Caco-2 (cell line): ENCODE results near the gene CYP24A1. TPM values are rescaled to one million over a fixed set of nuclear protein-coding genes. Genes with fewer than 3 reads are reported as not detected.

ENCODE experiments used
- BruUV-seq: library from RNA; stranded (reverse); fragments of 400-500 nt; replicated peaks from 2 replicates; lab custom pipeline; 2021; lab: Mats Ljungman, UMichigan
- CTCF ChIA-PET: fragments of 300-600 bp; sonication (Branson Sonifier 250); formaldehyde crosslinking; loops from one replicate; lab custom pipeline; 2022; ENCODE audit warnings: antibody characterized with exemption; lab: Charles Lee
- POLR2A ChIA-PET: fragments of 300-600 bp; sonication (Branson Sonifier 250); formaldehyde crosslinking; loops from one replicate; lab custom pipeline; 2022; ENCODE audit warnings: antibody characterized with exemption; lab: Charles Lee
- DNase-seq, 2 experiments: peaks; one replicate each; pipeline versions ENCODE4 v3.0.0 to v3.0.0-alpha.2; 2020 to 2022
- H3K27me3 ChIP-seq: replicated peaks from 2 replicates; pipeline ENCODE4 v1.6.0; 2011; ENCODE audit warnings: low read length; ENCODE audit not compliant: control insufficient read depth, insufficient read depth
- H3K36me3 ChIP-seq: 2 replicates; pipeline ENCODE4 v1.5.1; 2011; ENCODE audit warnings: low read length; ENCODE audit not compliant: control insufficient read depth, insufficient read depth
- H3K4me1 ChIP-seq: fragments of 250-450 bp; sonication (Bioruptor Pico); 2 replicates; pipeline ENCODE4 v1.5.1; 2020; ENCODE audit warnings: mild to moderate bottlenecking
- H3K4me3 ChIP-seq: 2 replicates; pipeline ENCODE4 v1.5.1; 2011; ENCODE audit warnings: low read depth, mild to moderate bottlenecking, control low read depth, low read length
- H3K9me3 ChIP-seq: fragments of 250-450 bp; sonication (Bioruptor Pico); 2 replicates; pipeline ENCODE4 v1.5.1; 2020; ENCODE audit warnings: mild to moderate bottlenecking, moderate library complexity
- H3K27ac Mint-ChIP-seq: one replicate; pipeline ENCODE4 v1.8.0; 2022; ENCODE audit warnings: mixed read lengths; ENCODE audit not compliant: unreplicated experiment
- H3K27me3 Mint-ChIP-seq: one replicate; pipeline ENCODE4 v1.8.0; 2022; ENCODE audit warnings: mixed read lengths; ENCODE audit not compliant: insufficient read depth, unreplicated experiment
- H3K36me3 Mint-ChIP-seq: one replicate; pipeline ENCODE4 v1.8.0; 2022; ENCODE audit warnings: mild to moderate bottlenecking, mixed read lengths; ENCODE audit not compliant: insufficient read depth, unreplicated experiment
- H3K4me1 Mint-ChIP-seq: one replicate; pipeline ENCODE4 v1.8.0; 2022; ENCODE audit warnings: low read depth, mixed read lengths; ENCODE audit not compliant: unreplicated experiment
- H3K4me3 Mint-ChIP-seq: one replicate; pipeline ENCODE4 v1.8.0; 2022; ENCODE audit warnings: mild to moderate bottlenecking, moderate library complexity, mixed read lengths; ENCODE audit not compliant: unreplicated experiment
- H3K9me3 Mint-ChIP-seq: one replicate; pipeline ENCODE4 v1.8.0; 2022; ENCODE audit warnings: mixed read lengths; ENCODE audit not compliant: unreplicated experiment
- intact Hi-C: fragments of 100-400 bp; cut with micrococcal nuclease; formaldehyde crosslinking; loops from one replicate; pipeline ENCODE4 v1.10.0; 2022; ENCODE audit not compliant: unreplicated experiment
- total RNA-seq: library from RNA; stranded (reverse); gene quantifications from 2 replicates; pipeline ENCODE4 v1.2.3, GENCODE V29; 2022
- TF ChIP-seq, protein P1 (sequence below), 2 experiments: fragments of 200-600 bp in 1 of 2; IDR thresholded peaks; 1 replicate in 1 of 2; 2 replicates in 1 of 2; pipeline versions ENCODE4 v1.5.1 to v1.8.0; 2011 to 2022; ENCODE audit warnings: antibody characterized with exemption in 1 of 2, control low read depth in 1 of 2, inconsistent platforms in 1 of 2, low read depth in 1 of 2, low read length in 1 of 2, mild to moderate bottlenecking in 1 of 2, moderate library complexity in 1 of 2; ENCODE audit not compliant: insufficient read depth in 1 of 2, severe bottlenecking in 1 of 2, unreplicated experiment in 1 of 2

The CYP24A1 gene
- total RNA-seq, 1 experiment from 2014 or later: 3.7 TPM

DNA sequence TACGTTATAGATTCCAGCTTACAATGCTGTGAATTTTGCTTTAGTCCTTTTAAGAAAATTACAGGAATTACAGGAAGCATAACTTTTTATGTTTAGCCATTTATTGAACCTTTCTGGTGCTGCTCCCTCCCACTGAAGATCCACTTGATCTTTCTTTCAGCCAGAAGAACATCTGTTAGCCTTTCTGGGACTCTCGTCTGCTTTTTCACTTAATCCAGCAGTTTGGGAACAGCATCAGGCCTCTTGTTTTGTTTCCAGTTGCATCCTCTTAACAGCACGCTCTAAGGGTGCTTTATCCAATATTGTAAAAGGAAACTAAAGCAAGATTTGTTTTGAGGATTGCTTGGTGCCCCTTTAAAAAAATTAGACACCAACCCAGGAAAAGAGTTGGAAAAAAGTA, 10.3 kb upstream of the CYP24A1 start:
- Histone ChIP-seq H3K4me3 (no peak overlapping the region), H3K36me3 (no peaks in the 10 kb centered on the region), H3K4me1 (no peaks in the 10 kb centered on the region), H3K27me3 (peaks cover 2% of the 10 kb centered on the region), H3K9me3 (no peaks in the 10 kb centered on the region)
- Mint-ChIP-seq H3K9me3 (no peaks in the 10 kb centered on the region), H3K27ac (no peak overlapping the region), H3K36me3 (no peaks in the 10 kb centered on the region), H3K4me3 (no peak overlapping the region), H3K4me1 (no peaks in the 10 kb centered on the region), H3K27me3 (peaks cover 28% of the 10 kb centered on the region)
- CTCF ChIA-PET: no interaction called here
- TF ChIP-seq, protein P1, sequence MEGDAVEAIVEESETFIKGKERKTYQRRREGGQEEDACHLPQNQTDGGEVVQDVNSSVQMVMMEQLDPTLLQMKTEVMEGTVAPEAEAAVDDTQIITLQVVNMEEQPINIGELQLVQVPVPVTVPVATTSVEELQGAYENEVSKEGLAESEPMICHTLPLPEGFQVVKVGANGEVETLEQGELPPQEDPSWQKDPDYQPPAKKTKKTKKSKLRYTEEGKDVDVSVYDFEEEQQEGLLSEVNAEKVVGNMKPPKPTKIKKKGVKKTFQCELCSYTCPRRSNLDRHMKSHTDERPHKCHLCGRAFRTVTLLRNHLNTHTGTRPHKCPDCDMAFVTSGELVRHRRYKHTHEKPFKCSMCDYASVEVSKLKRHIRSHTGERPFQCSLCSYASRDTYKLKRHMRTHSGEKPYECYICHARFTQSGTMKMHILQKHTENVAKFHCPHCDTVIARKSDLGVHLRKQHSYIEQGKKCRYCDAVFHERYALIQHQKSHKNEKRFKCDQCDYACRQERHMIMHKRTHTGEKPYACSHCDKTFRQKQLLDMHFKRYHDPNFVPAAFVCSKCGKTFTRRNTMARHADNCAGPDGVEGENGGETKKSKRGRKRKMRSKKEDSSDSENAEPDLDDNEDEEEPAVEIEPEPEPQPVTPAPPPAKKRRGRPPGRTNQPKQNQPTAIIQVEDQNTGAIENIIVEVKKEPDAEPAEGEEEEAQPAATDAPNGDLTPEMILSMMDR (IDR thresholded peaks at IDR 0.05; ENCODE audit: insufficient read depth in 1 of 2, low read depth in 1 of 2, low read length in 1 of 2, severe bottlenecking in 1 of 2, unreplicated experiment in 1 of 2): no peak
- BruUV-seq: no TSS peak
- intact Hi-C loops: no loop called here
- no peak for DNase-seq
- POLR2A ChIA-PET: no interaction called here

DNA sequence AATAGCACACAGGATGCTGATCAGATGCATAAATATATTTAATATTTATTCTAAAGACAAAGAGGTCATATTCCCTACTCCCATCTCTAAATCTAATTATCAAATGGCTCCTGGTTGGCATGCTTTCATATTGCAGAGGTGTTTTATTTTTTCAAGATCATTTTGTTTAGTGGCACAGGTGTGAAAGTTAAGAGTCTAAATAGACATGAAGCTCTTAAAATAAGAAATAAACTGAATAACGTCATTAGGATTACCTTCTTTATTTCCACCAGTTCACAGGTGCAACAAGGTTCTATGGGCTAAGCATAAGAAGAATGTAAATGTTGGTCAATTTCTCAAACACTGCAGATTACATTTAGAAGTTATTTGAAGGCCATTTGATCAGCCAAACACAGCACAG, 7.1 kb upstream of the CYP24A1 start:
- no peaks in the 10 kb centered on the region for H3K4me1 ChIP-seq
- ChIA-PET CTCF (no interaction called here), POLR2A (interaction anchor here (0.6 kb wide), 1 partner anchor 619 kb away, joined by 3 read pairs; no protein-coding TSS in a partner anchor)
- H3K4me1 Mint-ChIP-seq: no peaks in the 10 kb centered on the region
- H3K27me3 ChIP-seq: peaks cover 2% of the 10 kb centered on the region
- H3K36me3 ChIP-seq: no peaks in the 10 kb centered on the region
- no peak overlapping the region for H3K4me3 Mint-ChIP-seq
- no peaks in the 10 kb centered on the region for H3K36me3 Mint-ChIP-seq
- no peaks in the 10 kb centered on the region for H3K9me3 Mint-ChIP-seq
- H3K27ac Mint-ChIP-seq: no peak overlapping the region
- BruUV-seq: no TSS peak
- no peak overlapping the region for H3K4me3 ChIP-seq
- no peak for DNase-seq
- peaks cover 32% of the 10 kb centered on the region for H3K27me3 Mint-ChIP-seq
- no peaks in the 10 kb centered on the region for H3K9me3 ChIP-seq
- intact Hi-C loops: no loop called here
- TF ChIP-seq, protein P1 (IDR thresholded peaks at IDR 0.05; ENCODE audit: insufficient read depth in 1 of 2, low read depth in 1 of 2, low read length in 1 of 2, severe bottlenecking in 1 of 2, unreplicated experiment in 1 of 2): no peak

DNA sequence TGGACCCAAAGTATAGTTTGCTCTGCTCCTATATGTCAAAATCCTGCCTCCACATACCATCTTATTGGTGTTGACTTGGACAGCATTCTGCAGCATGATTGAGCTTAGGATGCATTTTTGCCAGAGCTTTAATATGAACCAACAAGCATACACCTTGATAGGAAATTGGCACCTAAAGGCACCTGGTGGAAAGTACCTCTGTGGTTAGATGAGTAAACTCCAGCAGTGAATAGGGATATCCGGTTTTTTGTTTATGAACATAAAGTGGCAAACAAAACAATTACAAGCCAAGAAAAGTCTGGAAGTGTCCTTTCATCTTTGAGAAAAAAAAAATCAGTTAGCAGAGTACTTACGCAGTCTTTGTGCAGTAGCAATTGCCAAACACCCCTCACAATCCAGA, 6.2 kb upstream of the CYP24A1 start:
- H3K4me1 ChIP-seq: no peaks in the 10 kb centered on the region
- H3K9me3 ChIP-seq: no peaks in the 10 kb centered on the region
- Mint-ChIP-seq H3K4me1 (no peaks in the 10 kb centered on the region), H3K4me3 (no peak overlapping the region), H3K27ac (no peak overlapping the region), H3K27me3 (peaks cover 31% of the 10 kb centered on the region), H3K9me3 (no peaks in the 10 kb centered on the region), H3K36me3 (no peaks in the 10 kb centered on the region)
- intact Hi-C loops: no loop called here
- no peak for DNase-seq
- ChIA-PET CTCF (interaction anchor here (0.9 kb wide), 1 partner anchor 76 kb away, joined by 3 read pairs; no protein-coding TSS in a partner anchor), POLR2A (no interaction called here)
- no peaks in the 10 kb centered on the region for H3K36me3 ChIP-seq
- H3K27me3 ChIP-seq: peaks cover 2% of the 10 kb centered on the region
- H3K4me3 ChIP-seq: no peak overlapping the region
- TF ChIP-seq, protein P1 (IDR thresholded peaks at IDR 0.05; ENCODE audit: insufficient read depth in 1 of 2, low read depth in 1 of 2, low read length in 1 of 2, severe bottlenecking in 1 of 2, unreplicated experiment in 1 of 2): no peak
- no TSS peak for BruUV-seq
